Measurements from ENCODE around the gene PLEKHM3.

GRCh38 chr2:207852791-207853190 is 172.5 kb downstream of the PLEKHM3 start:
- TF ChIP-seq, protein P1, sequence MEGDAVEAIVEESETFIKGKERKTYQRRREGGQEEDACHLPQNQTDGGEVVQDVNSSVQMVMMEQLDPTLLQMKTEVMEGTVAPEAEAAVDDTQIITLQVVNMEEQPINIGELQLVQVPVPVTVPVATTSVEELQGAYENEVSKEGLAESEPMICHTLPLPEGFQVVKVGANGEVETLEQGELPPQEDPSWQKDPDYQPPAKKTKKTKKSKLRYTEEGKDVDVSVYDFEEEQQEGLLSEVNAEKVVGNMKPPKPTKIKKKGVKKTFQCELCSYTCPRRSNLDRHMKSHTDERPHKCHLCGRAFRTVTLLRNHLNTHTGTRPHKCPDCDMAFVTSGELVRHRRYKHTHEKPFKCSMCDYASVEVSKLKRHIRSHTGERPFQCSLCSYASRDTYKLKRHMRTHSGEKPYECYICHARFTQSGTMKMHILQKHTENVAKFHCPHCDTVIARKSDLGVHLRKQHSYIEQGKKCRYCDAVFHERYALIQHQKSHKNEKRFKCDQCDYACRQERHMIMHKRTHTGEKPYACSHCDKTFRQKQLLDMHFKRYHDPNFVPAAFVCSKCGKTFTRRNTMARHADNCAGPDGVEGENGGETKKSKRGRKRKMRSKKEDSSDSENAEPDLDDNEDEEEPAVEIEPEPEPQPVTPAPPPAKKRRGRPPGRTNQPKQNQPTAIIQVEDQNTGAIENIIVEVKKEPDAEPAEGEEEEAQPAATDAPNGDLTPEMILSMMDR (IDR thresholded peaks at IDR 0.05), result no peak
- TF ChIP-seq POLR2AphosphoS5 (IDR thresholded peaks at IDR 0.05) (no peak), EP300 (IDR thresholded peaks at IDR 0.05) (no peak)
